CD14-positive monocyte (primary cell): ENCODE measurements around the gene LHX4. TPM values are rescaled to one million over a fixed set of nuclear protein-coding genes. Genes with fewer than 3 reads are reported as not detected.

Experiments used
- DNase-seq, 3 donors: peaks; one replicate each; pipeline ENCODE4 v3.0.0-alpha.2; 2011 to 2022
- H2AFZ ChIP-seq: 2 replicates; pipeline ENCODE4 v1.6.0; 2012; ENCODE audit warnings: mild to moderate bottlenecking, low read depth, low read length, inconsistent platforms; ENCODE audit not compliant: insufficient read depth, poor library complexity, severe bottlenecking
- H3K27ac ChIP-seq, 2 donors: 1 replicate in 1 of 2; 2 replicates in 1 of 2; pipeline ENCODE4 v1.5.1; 2012 to 2013; ENCODE audit warnings: low read length in 2 of 2, control low read depth in 1 of 2, inconsistent platforms in 1 of 2, low read depth in 1 of 2, mild to moderate bottlenecking in 1 of 2
- H3K27me3 ChIP-seq, 2 donors: one replicate each; pipeline versions ENCODE4 v1.6.0 to v1.6.1; 2011 to 2013; ENCODE audit warnings: low read length in 2 of 2; ENCODE audit not compliant: control insufficient read depth in 2 of 2, insufficient read depth in 2 of 2
- H3K36me3 ChIP-seq, 2 donors: replicated peaks in 1 of 2; 1 replicate in 1 of 2; 2 replicates in 1 of 2; pipeline versions ENCODE4 v1.5.1 to v1.6.1; 2012 to 2013; ENCODE audit warnings: low read length in 2 of 2, control low read depth in 1 of 2, inconsistent platforms in 1 of 2, mild to moderate bottlenecking in 1 of 2; ENCODE audit not compliant: insufficient read depth in 2 of 2, control insufficient read depth in 1 of 2
- H3K4me1 ChIP-seq, 2 donors: 1 replicate in 1 of 2; 2 replicates in 1 of 2; pipeline versions ENCODE4 v1.5.1 to v1.6.1; 2012 to 2013; ENCODE audit warnings: low read length in 2 of 2, control low read depth in 1 of 2, inconsistent platforms in 1 of 2, mild to moderate bottlenecking in 1 of 2, moderate library complexity in 1 of 2; ENCODE audit not compliant: insufficient read depth in 2 of 2, control insufficient read depth in 1 of 2
- H3K4me2 ChIP-seq: replicated peaks from 2 replicates; pipeline ENCODE3; 2012; ENCODE audit warnings: low read length, moderate library complexity, mild to moderate bottlenecking; ENCODE audit not compliant: poor library complexity, severe bottlenecking; ENCODE audit errors: extremely low read depth
- H3K4me3 ChIP-seq, 3 experiments: fragments of 200-600 bp in 1 of 3; sonication (generic) in 1 of 3; replicated peaks in 1 of 3; 1 replicate in 2 of 3; 2 replicates in 1 of 3; pipeline ENCODE4 v1.5.1; 2011 to 2013; ENCODE audit warnings: low read length in 3 of 3, mild to moderate bottlenecking in 3 of 3, control low read depth in 2 of 3, low read depth in 2 of 3, inconsistent platforms in 1 of 3, moderate library complexity in 1 of 3
- H3K79me2 ChIP-seq: 2 replicates; pipeline ENCODE4 v1.6.0; 2012; ENCODE audit warnings: mild to moderate bottlenecking, control low read depth, inconsistent platforms, low read length, moderate library complexity; ENCODE audit not compliant: insufficient read depth
- H3K9ac ChIP-seq: 2 replicates; pipeline ENCODE4 v1.6.0; 2017; ENCODE audit warnings: low read length, mild to moderate bottlenecking; ENCODE audit not compliant: insufficient read depth, poor library complexity, severe bottlenecking
- H3K9me3 ChIP-seq, 2 donors: replicated peaks in 1 of 2; 1 replicate in 1 of 2; 2 replicates in 1 of 2; pipeline versions ENCODE4 v1.5.1 to v1.6.1; 2012 to 2013; ENCODE audit warnings: low read length in 2 of 2, control low read depth in 1 of 2; ENCODE audit not compliant: control insufficient read depth in 1 of 2, insufficient read depth in 1 of 2
- H4K20me1 ChIP-seq: 2 replicates; pipeline ENCODE4 v1.6.0; 2012; ENCODE audit warnings: mild to moderate bottlenecking, low read length, control low read depth, moderate library complexity; ENCODE audit not compliant: insufficient read depth
- H3K27ac Mint-ChIP-seq, 7 donors: one replicate each; pipeline ENCODE4 v1.8.0; 2020; ENCODE audit warnings: mild to moderate bottlenecking in 7 of 7, mixed read lengths in 7 of 7, moderate library complexity in 6 of 7, inconsistent platforms in 2 of 7
- H3K27me3 Mint-ChIP-seq, 3 donors: one replicate each; pipeline ENCODE4 v1.8.0; 2021 to 2022; ENCODE audit warnings: low read depth in 3 of 3, mild to moderate bottlenecking in 3 of 3, mixed read lengths in 3 of 3, moderate library complexity in 3 of 3, inconsistent platforms in 1 of 3
- H3K36me3 Mint-ChIP-seq, 2 donors: one replicate each; pipeline ENCODE4 v1.8.0; 2020; ENCODE audit warnings: mixed read lengths in 2 of 2, inconsistent platforms in 1 of 2, mild to moderate bottlenecking in 1 of 2
- H3K4me1 Mint-ChIP-seq: one replicate; pipeline ENCODE4 v1.8.0; 2020; ENCODE audit warnings: mild to moderate bottlenecking, mixed read lengths
- H3K4me3 Mint-ChIP-seq, 2 donors: one replicate each; pipeline ENCODE4 v1.8.0; 2020; ENCODE audit warnings: mild to moderate bottlenecking in 2 of 2, mixed read lengths in 2 of 2, moderate library complexity in 1 of 2
- H3K9me3 Mint-ChIP-seq, 7 donors: one replicate each; pipeline ENCODE4 v1.8.0; 2020 to 2022; ENCODE audit warnings: mixed read lengths in 7 of 7, mild to moderate bottlenecking in 6 of 7, moderate library complexity in 6 of 7, inconsistent platforms in 2 of 7
- WGBS: methylation state at CpG from one replicate; pipeline ENCODE4 v1.1.5; 2013; ENCODE audit warnings: missing lambda C conversion rate; ENCODE audit not compliant: insufficient coverage; 5-methylcytosine and 5-hydroxymethylcytosine counted together
- intact Hi-C, 2 donors: fragments of 100-400 bp; cut with micrococcal nuclease; formaldehyde crosslinking; loops; one replicate each; pipeline versions ENCODE4 v1.15.0 to v1.15.1; 2023
- polyA plus RNA-seq, 3 donors: library from polyadenylated mRNA; depleted of rRNA in 1 of 3; unstranded in 2 of 3; stranded (reverse) in 1 of 3; fragments of 300-500 nt in 2 of 3; fragments of >200 nt in 1 of 3; fragmentation: Illumina TruSeq in 2 of 3; gene quantifications; 1 replicate in 2 of 3; 2 replicates in 1 of 3; pipeline ENCODE4 v1.2.3, GENCODE V29; 2012 to 2021
- TF ChIP-seq, protein P1 (sequence below): fragments of 200-600 bp; IDR thresholded peaks from one replicate; pipeline ENCODE4 v1.8.0; 2022; ENCODE audit warnings: antibody characterized with exemption, mild to moderate bottlenecking

The LHX4 gene
- polyA plus RNA-seq, 3 donors, result not detected

DNA sequence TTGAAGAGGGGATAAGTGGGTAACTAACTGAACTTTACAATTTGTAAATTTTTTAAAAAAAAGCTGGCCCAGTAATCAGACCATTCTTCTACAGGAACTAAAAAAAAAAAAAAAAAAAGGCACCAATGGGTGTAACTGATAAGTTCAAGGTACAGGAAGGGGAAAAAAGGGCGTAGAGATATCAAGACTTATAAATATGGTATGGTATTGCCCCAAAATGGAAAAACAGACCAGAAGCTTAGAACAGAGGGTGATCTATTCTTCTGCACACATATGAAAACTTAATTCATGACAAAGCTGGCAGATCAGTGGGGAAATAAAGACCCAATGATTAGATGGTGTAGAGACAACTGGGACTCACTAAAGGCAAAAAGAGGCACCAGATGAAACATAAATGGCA, 58.9 kb downstream of the LHX4 start:
- peaks cover 5 to 15% (median 10%) of the 10 kb centered on the region in 7 donors for H3K9me3 Mint-ChIP-seq
- intact Hi-C loops, result no loop called here
- no peak for DNase-seq
- H3K27ac ChIP-seq, result no peak overlapping the region
- no peaks in the 10 kb centered on the region for H3K27me3 ChIP-seq
- no peaks in the 10 kb centered on the region for H3K27me3 Mint-ChIP-seq
- H3K36me3 Mint-ChIP-seq, result peaks cover 15 to 31% of the 10 kb centered on the region in 2 donors
- no peak overlapping the region for H3K27ac Mint-ChIP-seq
- no peak overlapping the region for H3K4me3 ChIP-seq
- peaks cover 0 to 5% of the 10 kb centered on the region in 2 donors for H3K9me3 ChIP-seq
- H4K20me1 ChIP-seq, result no peaks in the 10 kb centered on the region
- H3K9ac ChIP-seq, result no peak overlapping the region
- no peak overlapping the region for H3K4me2 ChIP-seq
- H3K4me1 ChIP-seq, result peaks cover 9 to 17% of the 10 kb centered on the region in 2 donors
- no peak overlapping the region for H2AFZ ChIP-seq
- H3K4me3 Mint-ChIP-seq, result no peak overlapping the region
- TF ChIP-seq, protein P1, sequence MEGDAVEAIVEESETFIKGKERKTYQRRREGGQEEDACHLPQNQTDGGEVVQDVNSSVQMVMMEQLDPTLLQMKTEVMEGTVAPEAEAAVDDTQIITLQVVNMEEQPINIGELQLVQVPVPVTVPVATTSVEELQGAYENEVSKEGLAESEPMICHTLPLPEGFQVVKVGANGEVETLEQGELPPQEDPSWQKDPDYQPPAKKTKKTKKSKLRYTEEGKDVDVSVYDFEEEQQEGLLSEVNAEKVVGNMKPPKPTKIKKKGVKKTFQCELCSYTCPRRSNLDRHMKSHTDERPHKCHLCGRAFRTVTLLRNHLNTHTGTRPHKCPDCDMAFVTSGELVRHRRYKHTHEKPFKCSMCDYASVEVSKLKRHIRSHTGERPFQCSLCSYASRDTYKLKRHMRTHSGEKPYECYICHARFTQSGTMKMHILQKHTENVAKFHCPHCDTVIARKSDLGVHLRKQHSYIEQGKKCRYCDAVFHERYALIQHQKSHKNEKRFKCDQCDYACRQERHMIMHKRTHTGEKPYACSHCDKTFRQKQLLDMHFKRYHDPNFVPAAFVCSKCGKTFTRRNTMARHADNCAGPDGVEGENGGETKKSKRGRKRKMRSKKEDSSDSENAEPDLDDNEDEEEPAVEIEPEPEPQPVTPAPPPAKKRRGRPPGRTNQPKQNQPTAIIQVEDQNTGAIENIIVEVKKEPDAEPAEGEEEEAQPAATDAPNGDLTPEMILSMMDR, result no peak
- H3K4me1 Mint-ChIP-seq, result peaks cover 20% of the 10 kb centered on the region
- no peaks in the 10 kb centered on the region for H3K79me2 ChIP-seq
- peaks cover 0 to 4% of the 10 kb centered on the region in 2 donors for H3K36me3 ChIP-seq
- WGBS, result no CpG with 5 or more reads among the region's 1 CpG

GRCh38 chr1:180290265-180291001, 60.4 kb downstream of the LHX4 start:
- Histone ChIP-seq H3K4me2 (no peak overlapping the region), H3K27ac (no peak overlapping the region), H4K20me1 (no peaks in the 10 kb centered on the region), H3K27me3 (no peaks in the 10 kb centered on the region), H3K4me3 (no peak overlapping the region), H3K79me2 (no peaks in the 10 kb centered on the region), H2AFZ (no peak overlapping the region), H3K9ac (no peak overlapping the region), H3K9me3 (peaks cover 0 to 5% of the 10 kb centered on the region in 2 donors), H3K4me1 (peaks cover 9 to 17% of the 10 kb centered on the region in 2 donors), H3K36me3 (peaks cover 0 to 4% of the 10 kb centered on the region in 2 donors)
- peaks cover 9 to 20% of the 10 kb centered on the region in 2 donors for H3K36me3 Mint-ChIP-seq
- 96% methylated on average over 4 of the region's 6 CpGs for WGBS
- no peak overlapping the region for H3K4me3 Mint-ChIP-seq
- intact Hi-C loops, result no loop called here
- peaks cover 20% of the 10 kb centered on the region for H3K4me1 Mint-ChIP-seq
- peaks cover 0 to 1% (median 0%) of the 10 kb centered on the region in 3 donors for H3K27me3 Mint-ChIP-seq
- peaks cover 5 to 15% (median 11%) of the 10 kb centered on the region in 7 donors for H3K9me3 Mint-ChIP-seq
- TF ChIP-seq, protein P1, result no peak
- H3K27ac Mint-ChIP-seq, result no peak overlapping the region
- no peak for DNase-seq
